ENCODE data around the gene ELANE.

DNA sequence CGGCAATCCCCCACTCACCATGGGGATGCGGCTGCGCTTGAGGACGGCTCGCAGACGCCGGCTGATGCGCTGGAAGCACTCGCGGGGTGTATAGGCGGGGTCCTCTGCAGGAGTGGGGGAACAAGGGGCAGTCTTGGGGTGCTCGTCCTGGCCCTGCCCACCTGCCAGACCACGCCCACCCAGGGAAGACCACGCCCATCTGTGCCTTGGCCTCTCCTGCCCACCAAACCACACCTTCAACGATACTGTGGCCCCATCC is 47.9 kb downstream of the ELANE start:
- TF ChIP-seq, protein P1, sequence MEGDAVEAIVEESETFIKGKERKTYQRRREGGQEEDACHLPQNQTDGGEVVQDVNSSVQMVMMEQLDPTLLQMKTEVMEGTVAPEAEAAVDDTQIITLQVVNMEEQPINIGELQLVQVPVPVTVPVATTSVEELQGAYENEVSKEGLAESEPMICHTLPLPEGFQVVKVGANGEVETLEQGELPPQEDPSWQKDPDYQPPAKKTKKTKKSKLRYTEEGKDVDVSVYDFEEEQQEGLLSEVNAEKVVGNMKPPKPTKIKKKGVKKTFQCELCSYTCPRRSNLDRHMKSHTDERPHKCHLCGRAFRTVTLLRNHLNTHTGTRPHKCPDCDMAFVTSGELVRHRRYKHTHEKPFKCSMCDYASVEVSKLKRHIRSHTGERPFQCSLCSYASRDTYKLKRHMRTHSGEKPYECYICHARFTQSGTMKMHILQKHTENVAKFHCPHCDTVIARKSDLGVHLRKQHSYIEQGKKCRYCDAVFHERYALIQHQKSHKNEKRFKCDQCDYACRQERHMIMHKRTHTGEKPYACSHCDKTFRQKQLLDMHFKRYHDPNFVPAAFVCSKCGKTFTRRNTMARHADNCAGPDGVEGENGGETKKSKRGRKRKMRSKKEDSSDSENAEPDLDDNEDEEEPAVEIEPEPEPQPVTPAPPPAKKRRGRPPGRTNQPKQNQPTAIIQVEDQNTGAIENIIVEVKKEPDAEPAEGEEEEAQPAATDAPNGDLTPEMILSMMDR (IDR thresholded peaks at IDR 0.05; ENCODE audit: low read depth, low read length, missing input control), result no peak
- TF ChIP-seq, protein P2, sequence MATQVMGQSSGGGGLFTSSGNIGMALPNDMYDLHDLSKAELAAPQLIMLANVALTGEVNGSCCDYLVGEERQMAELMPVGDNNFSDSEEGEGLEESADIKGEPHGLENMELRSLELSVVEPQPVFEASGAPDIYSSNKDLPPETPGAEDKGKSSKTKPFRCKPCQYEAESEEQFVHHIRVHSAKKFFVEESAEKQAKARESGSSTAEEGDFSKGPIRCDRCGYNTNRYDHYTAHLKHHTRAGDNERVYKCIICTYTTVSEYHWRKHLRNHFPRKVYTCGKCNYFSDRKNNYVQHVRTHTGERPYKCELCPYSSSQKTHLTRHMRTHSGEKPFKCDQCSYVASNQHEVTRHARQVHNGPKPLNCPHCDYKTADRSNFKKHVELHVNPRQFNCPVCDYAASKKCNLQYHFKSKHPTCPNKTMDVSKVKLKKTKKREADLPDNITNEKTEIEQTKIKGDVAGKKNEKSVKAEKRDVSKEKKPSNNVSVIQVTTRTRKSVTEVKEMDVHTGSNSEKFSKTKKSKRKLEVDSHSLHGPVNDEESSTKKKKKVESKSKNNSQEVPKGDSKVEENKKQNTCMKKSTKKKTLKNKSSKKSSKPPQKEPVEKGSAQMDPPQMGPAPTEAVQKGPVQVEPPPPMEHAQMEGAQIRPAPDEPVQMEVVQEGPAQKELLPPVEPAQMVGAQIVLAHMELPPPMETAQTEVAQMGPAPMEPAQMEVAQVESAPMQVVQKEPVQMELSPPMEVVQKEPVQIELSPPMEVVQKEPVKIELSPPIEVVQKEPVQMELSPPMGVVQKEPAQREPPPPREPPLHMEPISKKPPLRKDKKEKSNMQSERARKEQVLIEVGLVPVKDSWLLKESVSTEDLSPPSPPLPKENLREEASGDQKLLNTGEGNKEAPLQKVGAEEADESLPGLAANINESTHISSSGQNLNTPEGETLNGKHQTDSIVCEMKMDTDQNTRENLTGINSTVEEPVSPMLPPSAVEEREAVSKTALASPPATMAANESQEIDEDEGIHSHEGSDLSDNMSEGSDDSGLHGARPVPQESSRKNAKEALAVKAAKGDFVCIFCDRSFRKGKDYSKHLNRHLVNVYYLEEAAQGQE (IDR thresholded peaks at IDR 0.05), result no peak
- TF ChIP-seq JUND (IDR thresholded peaks at IDR 0.05) (no peak), EGR1 (IDR thresholded peaks at IDR 0.05; ENCODE audit: low read depth in 2 of 2) (no peak)
